Osteocyte (in vitro differentiated cells): ENCODE measurements around the gene HIBADH. TPM values are rescaled to one million over a fixed set of nuclear protein-coding genes. Genes with fewer than 3 reads are reported as not detected.

Experiments used
- DNase-seq: peaks from one replicate; pipeline ENCODE4 v3.0.0; 2021; ENCODE audit warnings: mixed read lengths; ENCODE audit not compliant: unreplicated experiment; ENCODE audit errors: extremely low spot score
- H3K27ac Mint-ChIP-seq: one replicate; pipeline ENCODE4 v1.8.0; 2021; ENCODE audit warnings: mild to moderate bottlenecking, mixed read lengths; ENCODE audit not compliant: unreplicated experiment
- H3K27me3 Mint-ChIP-seq: one replicate; pipeline ENCODE4 v1.8.0; 2021; ENCODE audit warnings: mixed read lengths; ENCODE audit not compliant: unreplicated experiment
- H3K36me3 Mint-ChIP-seq: one replicate; pipeline ENCODE4 v1.8.0; 2021; ENCODE audit warnings: mixed read lengths; ENCODE audit not compliant: unreplicated experiment
- H3K4me1 Mint-ChIP-seq: one replicate; pipeline ENCODE4 v1.8.0; 2021; ENCODE audit warnings: mixed read lengths; ENCODE audit not compliant: unreplicated experiment
- H3K4me3 Mint-ChIP-seq: one replicate; pipeline ENCODE4 v1.8.0; 2021; ENCODE audit warnings: mild to moderate bottlenecking, moderate library complexity, mixed read lengths; ENCODE audit not compliant: unreplicated experiment
- H3K9me3 Mint-ChIP-seq: one replicate; pipeline ENCODE4 v1.8.0; 2021; ENCODE audit warnings: mixed read lengths; ENCODE audit not compliant: unreplicated experiment
- total RNA-seq: library from RNA; stranded (reverse); gene quantifications from 2 replicates; pipeline ENCODE4 v1.2.1, GENCODE V29; 2021
- TF ChIP-seq, protein P1 (sequence below): fragments of 200-600 bp; sonication (generic); IDR thresholded peaks from 2 replicates; pipeline ENCODE4 v1.5.0; 2021; ENCODE audit warnings: antibody characterized with exemption, mild to moderate bottlenecking, moderate library complexity

Gene HIBADH
- total RNA-seq, 1 donor from 2014 or later = 31.9 TPM

DNA sequence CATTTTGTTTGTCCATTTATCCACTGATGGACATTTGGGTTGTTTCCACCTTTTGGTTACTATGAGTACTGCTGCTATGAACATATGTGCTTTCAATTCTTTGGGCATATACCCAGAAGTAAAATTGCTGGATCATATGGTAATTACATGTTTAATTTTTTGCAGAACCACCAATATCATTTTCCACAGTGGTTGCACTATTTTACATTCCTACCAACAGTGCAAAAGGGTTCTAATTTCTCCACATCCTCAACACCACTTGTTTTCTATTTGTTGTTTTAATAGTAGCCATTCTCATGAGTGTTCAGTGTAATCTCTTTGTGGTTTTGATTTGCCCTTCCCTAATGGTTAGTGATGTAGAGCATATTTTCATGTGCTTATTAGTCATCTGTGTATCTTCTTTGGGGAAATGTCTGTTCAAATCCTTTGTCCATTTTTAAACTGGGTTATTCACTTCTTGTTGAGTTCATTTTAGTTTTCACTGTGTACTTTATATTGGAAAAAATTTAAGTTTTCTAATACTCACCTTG lies 101.9 kb downstream of the HIBADH start:
- Mint-ChIP-seq H3K4me3 (no peak overlapping the region), H3K27ac (no peak overlapping the region), H3K9me3 (peaks cover 22% of the 10 kb centered on the region), H3K27me3 (no peaks in the 10 kb centered on the region), H3K4me1 (peaks cover 4% of the 10 kb centered on the region), H3K36me3 (peaks cover 22% of the 10 kb centered on the region)
- TF ChIP-seq, protein P1, sequence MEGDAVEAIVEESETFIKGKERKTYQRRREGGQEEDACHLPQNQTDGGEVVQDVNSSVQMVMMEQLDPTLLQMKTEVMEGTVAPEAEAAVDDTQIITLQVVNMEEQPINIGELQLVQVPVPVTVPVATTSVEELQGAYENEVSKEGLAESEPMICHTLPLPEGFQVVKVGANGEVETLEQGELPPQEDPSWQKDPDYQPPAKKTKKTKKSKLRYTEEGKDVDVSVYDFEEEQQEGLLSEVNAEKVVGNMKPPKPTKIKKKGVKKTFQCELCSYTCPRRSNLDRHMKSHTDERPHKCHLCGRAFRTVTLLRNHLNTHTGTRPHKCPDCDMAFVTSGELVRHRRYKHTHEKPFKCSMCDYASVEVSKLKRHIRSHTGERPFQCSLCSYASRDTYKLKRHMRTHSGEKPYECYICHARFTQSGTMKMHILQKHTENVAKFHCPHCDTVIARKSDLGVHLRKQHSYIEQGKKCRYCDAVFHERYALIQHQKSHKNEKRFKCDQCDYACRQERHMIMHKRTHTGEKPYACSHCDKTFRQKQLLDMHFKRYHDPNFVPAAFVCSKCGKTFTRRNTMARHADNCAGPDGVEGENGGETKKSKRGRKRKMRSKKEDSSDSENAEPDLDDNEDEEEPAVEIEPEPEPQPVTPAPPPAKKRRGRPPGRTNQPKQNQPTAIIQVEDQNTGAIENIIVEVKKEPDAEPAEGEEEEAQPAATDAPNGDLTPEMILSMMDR = no peak
- DNase-seq = no peak

DNA sequence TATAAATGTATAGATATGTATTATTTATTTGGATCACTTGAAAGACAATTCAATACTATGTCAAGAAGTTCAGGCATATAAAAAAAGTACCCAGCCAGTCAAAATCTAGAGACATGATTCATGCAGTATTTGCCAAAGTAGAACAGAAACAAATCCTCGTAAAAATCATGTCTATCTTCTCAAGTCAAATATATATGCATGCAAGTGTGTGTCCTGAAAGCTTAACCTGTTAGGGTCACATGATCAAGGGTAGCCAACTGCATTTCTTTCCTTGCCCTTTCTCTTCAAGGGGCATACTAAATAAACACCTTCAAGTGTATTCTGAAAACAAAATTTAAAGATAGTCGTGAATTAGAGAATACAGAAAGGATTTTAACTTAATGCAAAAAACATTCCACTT lies 107.0 kb downstream of the HIBADH start:
- peaks cover 8% of the 10 kb centered on the region for H3K36me3 Mint-ChIP-seq
- H3K27ac Mint-ChIP-seq = no peak overlapping the region
- H3K4me3 Mint-ChIP-seq = no peak overlapping the region
- no peaks in the 10 kb centered on the region for H3K9me3 Mint-ChIP-seq
- TF ChIP-seq, protein P1 = no peak
- no peak for DNase-seq
- H3K4me1 Mint-ChIP-seq = no peaks in the 10 kb centered on the region
- H3K27me3 Mint-ChIP-seq = no peaks in the 10 kb centered on the region

- DNase-seq = no peak
- H3K27ac Mint-ChIP-seq = no peak overlapping the region
Measured at GRCh38 chr7:27554826-27555225, 107.9 kb downstream of the HIBADH start.

GRCh38 chr7:27553273-27553672 lies 109.4 kb downstream of the HIBADH start:
- no peaks in the 10 kb centered on the region for H3K4me1 Mint-ChIP-seq
- no peak overlapping the region for H3K4me3 Mint-ChIP-seq
- H3K27ac Mint-ChIP-seq = no peak overlapping the region
- no peaks in the 10 kb centered on the region for H3K9me3 Mint-ChIP-seq
- no peak for DNase-seq
- TF ChIP-seq, protein P1 = no peak
- H3K36me3 Mint-ChIP-seq = peaks cover 10% of the 10 kb centered on the region
- no peaks in the 10 kb centered on the region for H3K27me3 Mint-ChIP-seq

More at GRCh38 chr7:27554826-27555225, 107.9 kb downstream of the HIBADH start:
- TF ChIP-seq, protein P1 = no peak
- H3K9me3 Mint-ChIP-seq = no peaks in the 10 kb centered on the region
- H3K36me3 Mint-ChIP-seq = peaks cover 10% of the 10 kb centered on the region
- H3K4me1 Mint-ChIP-seq = no peaks in the 10 kb centered on the region
- no peaks in the 10 kb centered on the region for H3K27me3 Mint-ChIP-seq
- no peak overlapping the region for H3K4me3 Mint-ChIP-seq

GRCh38 chr7:27551803-27552400 lies 110.8 kb downstream of the HIBADH start:
- TF ChIP-seq, protein P1 = no peak
- Mint-ChIP-seq H3K4me3 (no peak overlapping the region), H3K4me1 (peaks cover 3% of the 10 kb centered on the region), H3K27me3 (no peaks in the 10 kb centered on the region), H3K27ac (no peak overlapping the region), H3K9me3 (no peaks in the 10 kb centered on the region), H3K36me3 (peaks cover 8% of the 10 kb centered on the region)
- DNase-seq = no peak
